Panc1 (cell line): ENCODE measurements around the gene EFNA5. TPM values are rescaled to one million over a fixed set of nuclear protein-coding genes. Genes with fewer than 3 reads are reported as not detected.

Source experiments
- ATAC-seq: fragments of 200-7000 bp; cut with Tn5 transposase; 2 replicates; pipeline ENCODE4 v1.9.1; 2020; ENCODE audit warnings: mild to moderate bottlenecking, moderate library complexity
- BruUV-seq: library from RNA; stranded (reverse); fragments of 400-500 nt; replicated peaks from 2 replicates; lab custom pipeline; 2021; lab: Mats Ljungman, UMichigan
- CTCF ChIA-PET: fragments of 300-600 bp; sonication (Branson Sonifier 250); formaldehyde crosslinking; loops from one replicate; lab custom pipeline; 2022; ENCODE audit warnings: antibody characterized with exemption; lab: Charles Lee
- POLR2A ChIA-PET: fragments of 300-600 bp; sonication (Branson Sonifier 250); formaldehyde crosslinking; loops from one replicate; lab custom pipeline; 2022; ENCODE audit warnings: antibody characterized with exemption; lab: Charles Lee
- DNase-seq: peaks from one replicate; pipeline ENCODE4 v3.0.0-alpha.2; 2010; ENCODE audit warnings: low read depth, low spot score
- H3K27ac ChIP-seq: 2 replicates; pipeline ENCODE4 v1.5.1; 2011; ENCODE audit warnings: mild to moderate bottlenecking, low read length, inconsistent platforms
- H3K27me3 ChIP-seq: fragments of 200-500 bp; sonication (Bioruptor generic); 2 replicates; pipeline ENCODE4 v1.6.0; 2014; ENCODE audit warnings: low read length, inconsistent platforms; ENCODE audit not compliant: control insufficient read depth, insufficient read depth
- H3K36me3 ChIP-seq: fragments of 200-500 bp; sonication (Bioruptor generic); 2 replicates; pipeline ENCODE4 v1.5.1; 2014; ENCODE audit warnings: inconsistent platforms, mild to moderate bottlenecking, low read length, moderate library complexity; ENCODE audit not compliant: control insufficient read depth, insufficient read depth
- H3K4me1 ChIP-seq: 2 replicates; pipeline ENCODE4 v1.5.1; 2011; ENCODE audit warnings: inconsistent platforms, mild to moderate bottlenecking, low read length, moderate library complexity; ENCODE audit not compliant: control insufficient read depth, insufficient read depth
- H3K4me3 ChIP-seq, 2 experiments: 2 replicates each; pipeline ENCODE4 v1.5.1; 2011 to 2012; ENCODE audit warnings: low read depth in 2 of 2, low read length in 2 of 2, mild to moderate bottlenecking in 2 of 2, inconsistent platforms in 1 of 2, moderate library complexity in 1 of 2
- H3K9me3 ChIP-seq: fragments of 200-500 bp; sonication (Bioruptor generic); 2 replicates; pipeline ENCODE4 v1.5.1; 2014; ENCODE audit warnings: low read depth, mild to moderate bottlenecking, inconsistent platforms, low read length, moderate library complexity; ENCODE audit not compliant: control insufficient read depth, insufficient read depth
- POLR2AphosphoS5 ChIP-seq: IDR thresholded peaks from 2 replicates; pipeline ENCODE4 v1.6.1; 2012; ENCODE audit warnings: mild to moderate bottlenecking, low read depth, low read length, moderate library complexity
- SIN3A ChIP-seq: IDR thresholded peaks from 2 replicates; pipeline ENCODE4 v1.6.1; 2012; ENCODE audit warnings: low read depth, mild to moderate bottlenecking, low read length, moderate library complexity, borderline replicate concordance; ENCODE audit not compliant: insufficient read depth
- TCF7L2 ChIP-seq: IDR thresholded peaks from 2 replicates; pipeline ENCODE4 v1.6.1; 2011; ENCODE audit warnings: mild to moderate bottlenecking, low read depth, low read length, inconsistent platforms
- in situ Hi-C: cut with HindIII; loops from 2 replicates; pipeline ENCODE4 v1.10.0; 2016; ENCODE audit warnings: low sequenced_read_pairs, low pct_unique_long_range_greater_than_20kb
- intact Hi-C: fragments of 100-400 bp; cut with micrococcal nuclease; formaldehyde crosslinking; loops from one replicate; pipeline ENCODE4 v1.10.0; 2022; ENCODE audit not compliant: unreplicated experiment
- total RNA-seq: library from RNA; stranded (reverse); gene quantifications from one replicate; pipeline ENCODE4 v1.2.1, GENCODE V29; 2021; ENCODE audit not compliant: unreplicated experiment
- TF ChIP-seq, protein P1 (sequence below): fragments of 450-650 bp; IDR thresholded peaks from 2 replicates; pipeline ENCODE4 v1.5.1; 2017; ENCODE audit warnings: mild to moderate bottlenecking
- TF ChIP-seq, protein P2 (sequence below), 2 experiments: IDR thresholded peaks; 2 replicates each; pipeline ENCODE4 v1.6.1; 2011 to 2012; ENCODE audit warnings: low read depth in 2 of 2, control low read depth in 1 of 2, low read length in 1 of 2, mild to moderate bottlenecking in 1 of 2, moderate library complexity in 1 of 2; ENCODE audit not compliant: insufficient read depth in 1 of 2

EFNA5 gene
- total RNA-seq, 1 experiment from 2014 or later: 30.5 TPM

DNA sequence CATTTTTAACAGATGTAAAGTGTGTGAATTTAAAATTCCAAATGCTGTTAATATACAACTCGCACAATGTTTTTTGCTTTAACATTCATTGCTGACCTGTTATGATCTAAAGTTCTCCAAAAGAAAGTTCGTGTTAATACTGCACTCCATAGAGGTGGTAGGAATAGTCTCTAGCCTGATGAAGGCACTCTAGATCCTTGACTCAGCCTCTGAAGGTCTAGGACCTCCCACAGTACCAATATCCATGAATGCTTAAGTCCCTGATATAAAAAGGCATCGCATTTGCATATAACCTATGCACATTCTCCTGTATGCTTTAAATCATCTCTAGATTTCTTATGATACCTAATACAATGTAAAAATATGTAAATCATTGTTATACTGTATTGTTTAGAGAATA, 213.6 kb downstream of the EFNA5 start:
- DNase-seq (no peak), ATAC-seq (no peak)
- CTCF ChIA-PET: no interaction called here
- no peak overlapping the region for H3K4me3 ChIP-seq
- in situ Hi-C loops: no loop called here
- no peaks in the 10 kb centered on the region for H3K27me3 ChIP-seq
- no peak for TF ChIP-seq POLR2AphosphoS5
- no peak for TF ChIP-seq TCF7L2
- TF ChIP-seq, protein P1, sequence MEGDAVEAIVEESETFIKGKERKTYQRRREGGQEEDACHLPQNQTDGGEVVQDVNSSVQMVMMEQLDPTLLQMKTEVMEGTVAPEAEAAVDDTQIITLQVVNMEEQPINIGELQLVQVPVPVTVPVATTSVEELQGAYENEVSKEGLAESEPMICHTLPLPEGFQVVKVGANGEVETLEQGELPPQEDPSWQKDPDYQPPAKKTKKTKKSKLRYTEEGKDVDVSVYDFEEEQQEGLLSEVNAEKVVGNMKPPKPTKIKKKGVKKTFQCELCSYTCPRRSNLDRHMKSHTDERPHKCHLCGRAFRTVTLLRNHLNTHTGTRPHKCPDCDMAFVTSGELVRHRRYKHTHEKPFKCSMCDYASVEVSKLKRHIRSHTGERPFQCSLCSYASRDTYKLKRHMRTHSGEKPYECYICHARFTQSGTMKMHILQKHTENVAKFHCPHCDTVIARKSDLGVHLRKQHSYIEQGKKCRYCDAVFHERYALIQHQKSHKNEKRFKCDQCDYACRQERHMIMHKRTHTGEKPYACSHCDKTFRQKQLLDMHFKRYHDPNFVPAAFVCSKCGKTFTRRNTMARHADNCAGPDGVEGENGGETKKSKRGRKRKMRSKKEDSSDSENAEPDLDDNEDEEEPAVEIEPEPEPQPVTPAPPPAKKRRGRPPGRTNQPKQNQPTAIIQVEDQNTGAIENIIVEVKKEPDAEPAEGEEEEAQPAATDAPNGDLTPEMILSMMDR: no peak
- no peak for TF ChIP-seq SIN3A
- TF ChIP-seq, protein P2, sequence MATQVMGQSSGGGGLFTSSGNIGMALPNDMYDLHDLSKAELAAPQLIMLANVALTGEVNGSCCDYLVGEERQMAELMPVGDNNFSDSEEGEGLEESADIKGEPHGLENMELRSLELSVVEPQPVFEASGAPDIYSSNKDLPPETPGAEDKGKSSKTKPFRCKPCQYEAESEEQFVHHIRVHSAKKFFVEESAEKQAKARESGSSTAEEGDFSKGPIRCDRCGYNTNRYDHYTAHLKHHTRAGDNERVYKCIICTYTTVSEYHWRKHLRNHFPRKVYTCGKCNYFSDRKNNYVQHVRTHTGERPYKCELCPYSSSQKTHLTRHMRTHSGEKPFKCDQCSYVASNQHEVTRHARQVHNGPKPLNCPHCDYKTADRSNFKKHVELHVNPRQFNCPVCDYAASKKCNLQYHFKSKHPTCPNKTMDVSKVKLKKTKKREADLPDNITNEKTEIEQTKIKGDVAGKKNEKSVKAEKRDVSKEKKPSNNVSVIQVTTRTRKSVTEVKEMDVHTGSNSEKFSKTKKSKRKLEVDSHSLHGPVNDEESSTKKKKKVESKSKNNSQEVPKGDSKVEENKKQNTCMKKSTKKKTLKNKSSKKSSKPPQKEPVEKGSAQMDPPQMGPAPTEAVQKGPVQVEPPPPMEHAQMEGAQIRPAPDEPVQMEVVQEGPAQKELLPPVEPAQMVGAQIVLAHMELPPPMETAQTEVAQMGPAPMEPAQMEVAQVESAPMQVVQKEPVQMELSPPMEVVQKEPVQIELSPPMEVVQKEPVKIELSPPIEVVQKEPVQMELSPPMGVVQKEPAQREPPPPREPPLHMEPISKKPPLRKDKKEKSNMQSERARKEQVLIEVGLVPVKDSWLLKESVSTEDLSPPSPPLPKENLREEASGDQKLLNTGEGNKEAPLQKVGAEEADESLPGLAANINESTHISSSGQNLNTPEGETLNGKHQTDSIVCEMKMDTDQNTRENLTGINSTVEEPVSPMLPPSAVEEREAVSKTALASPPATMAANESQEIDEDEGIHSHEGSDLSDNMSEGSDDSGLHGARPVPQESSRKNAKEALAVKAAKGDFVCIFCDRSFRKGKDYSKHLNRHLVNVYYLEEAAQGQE (IDR thresholded peaks at IDR 0.05; ENCODE audit: insufficient read depth in 1 of 2, low read depth in 2 of 2, low read length in 1 of 2): no peak
- H3K4me1 ChIP-seq: peaks cover 29% of the 10 kb centered on the region
- peak overlapping the region; percentile 6; the same call in 1 of the 2 replicates for H3K27ac ChIP-seq
- POLR2A ChIA-PET: no interaction called here
- BruUV-seq: no TSS peak
- no peaks in the 10 kb centered on the region for H3K36me3 ChIP-seq
- intact Hi-C loops: no loop called here
- no peaks in the 10 kb centered on the region for H3K9me3 ChIP-seq

DNA sequence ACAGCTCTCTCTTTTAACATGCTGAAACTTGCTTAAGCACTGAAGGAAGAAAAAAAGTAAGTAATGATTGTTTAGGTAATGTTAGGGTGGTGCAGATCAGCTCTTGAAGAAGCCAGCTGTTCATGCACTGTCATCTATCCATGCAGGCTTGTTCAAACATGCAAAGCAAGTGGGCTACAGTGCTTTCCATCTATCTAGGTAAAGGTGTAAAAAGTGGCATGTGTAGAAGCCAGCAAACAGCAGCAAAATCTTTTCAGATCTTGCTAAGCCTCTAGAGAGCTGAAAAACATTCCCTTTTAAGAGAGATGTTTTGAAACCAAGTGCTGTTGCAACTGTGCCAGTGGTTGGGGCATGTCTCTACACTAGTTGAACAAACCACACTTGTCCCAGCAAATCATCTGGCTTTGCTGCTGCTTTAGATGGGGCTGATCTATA, 214.4 kb downstream of the EFNA5 start:
- TF ChIP-seq SIN3A (no peak), POLR2AphosphoS5 (no peak), TCF7L2 (no peak)
- TF ChIP-seq, protein P1: no peak
- TF ChIP-seq, protein P2 (IDR thresholded peaks at IDR 0.05; ENCODE audit: insufficient read depth in 1 of 2, low read depth in 2 of 2, low read length in 1 of 2): no peak
- DNase-seq (no peak), ATAC-seq (peak; percentile 46; the same call in 1 of the 2 replicates)
- POLR2A ChIA-PET: no interaction called here
- in situ Hi-C loops (no loop called here), intact Hi-C loops (no loop called here)
- no TSS peak for BruUV-seq
- H3K27me3 ChIP-seq: no peaks in the 10 kb centered on the region
- no peaks in the 10 kb centered on the region for H3K36me3 ChIP-seq
- CTCF ChIA-PET: no interaction called here
- peaks cover 24% of the 10 kb centered on the region for H3K4me1 ChIP-seq
- no peak overlapping the region for H3K27ac ChIP-seq
- no peak overlapping the region for H3K4me3 ChIP-seq
- H3K9me3 ChIP-seq: no peaks in the 10 kb centered on the region
